ENCODE results near the gene CHRNG. TPM values are rescaled to one million over a fixed set of nuclear protein-coding genes. Genes with fewer than 3 reads are reported as not detected.

The CHRNG gene
- total RNA-seq, 4 donors from 2014 or later, result not detected

- in situ Hi-C loops (cut with MboI; ENCODE audit: low pct_ligation_motif_present in 1 of 4, low pct_unique_long_range_greater_than_20kb in 1 of 4, low sequenced_read_pairs in 3 of 4) (no loop called here), intact Hi-C loops (cut with DNase I; ENCODE audit: low total_unique reads) (no loop called here)
- no peaks in the 10 kb centered on the region for H3K4me1 ChIP-seq
- H3K36me3 ChIP-seq, result no peaks in the 10 kb centered on the region
- H3K27ac ChIP-seq, result no peak overlapping the region
- WGBS, 2 donors (ENCODE audit: low coverage in 1 of 2), result 43 to 44% methylated on average over 1 to 4 of the region's 4 CpGs
- H3K4me3 ChIP-seq, result no peak overlapping the region
- no peak for TF ChIP-seq EP300 (IDR thresholded peaks at IDR 0.05; ENCODE audit: low read depth)
- no peak for TF ChIP-seq CTCF (IDR thresholded peaks at IDR 0.05)
- TF ChIP-seq POLR2AphosphoS5 (IDR thresholded peaks at IDR 0.05), result no peak
- TF ChIP-seq POLR2A (IDR thresholded peaks at IDR 0.05), result no peak
- peaks cover 42% of the 10 kb centered on the region for H3K27me3 ChIP-seq
- DNase-seq, result no peak
- H3K9me3 ChIP-seq, result no peaks in the 10 kb centered on the region
These were observed 821 bp upstream of the CHRNG start for GRCh38 chr2:232538671-232539070.

DNA sequence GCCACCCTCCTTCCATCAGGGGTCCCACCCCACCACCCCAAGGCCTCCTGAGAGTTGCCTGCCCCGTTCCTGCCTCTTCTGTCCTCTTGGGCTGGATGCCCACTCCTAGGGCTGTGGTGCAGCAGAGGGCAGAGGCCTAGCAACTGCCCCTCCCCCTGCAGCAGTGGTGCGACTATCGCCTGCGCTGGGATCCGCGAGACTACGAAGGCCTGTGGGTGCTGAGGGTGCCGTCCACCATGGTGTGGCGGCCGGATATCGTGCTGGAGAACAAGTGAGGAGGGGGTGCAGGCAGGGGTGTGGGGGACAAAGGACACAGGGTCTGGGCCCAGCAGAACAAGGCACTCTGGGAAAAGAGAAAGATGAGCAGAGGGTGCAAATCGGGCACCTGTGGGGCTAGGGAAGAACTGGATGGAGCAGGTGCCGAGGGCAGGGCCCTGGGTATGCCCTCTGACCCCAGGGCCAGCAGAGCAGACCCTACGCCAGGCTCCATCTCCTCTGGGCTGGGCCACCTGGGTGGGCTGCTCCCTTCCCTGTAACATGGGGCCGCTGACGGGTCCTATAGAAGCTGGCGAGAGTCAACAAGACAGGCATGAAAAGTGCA is 1.0 kb downstream of the CHRNG start:
- Histone ChIP-seq H3K9me3 (no peaks in the 10 kb centered on the region), H3K4me3 (no peak overlapping the region), H3K4me1 (no peaks in the 10 kb centered on the region), H3K36me3 (no peaks in the 10 kb centered on the region), H3K27me3 (peaks cover 35% of the 10 kb centered on the region), H3K27ac (no peak overlapping the region)
- intact Hi-C loops (cut with DNase I; ENCODE audit: low total_unique reads), result no loop called here
- no peak for DNase-seq
- in situ Hi-C loops (cut with MboI; ENCODE audit: low pct_ligation_motif_present in 1 of 4, low pct_unique_long_range_greater_than_20kb in 1 of 4, low sequenced_read_pairs in 3 of 4), result no loop called here
- 77% methylated on average over 17 of the region's 17 CpGs; no CpG with 5 or more reads in 1 of the 2 donors for WGBS, 2 donors (ENCODE audit: low coverage in 1 of 2)
- TF ChIP-seq POLR2AphosphoS5 (IDR thresholded peaks at IDR 0.05) (no peak), POLR2A (IDR thresholded peaks at IDR 0.05) (no peak), CTCF (IDR thresholded peaks at IDR 0.05) (no peak), EP300 (IDR thresholded peaks at IDR 0.05; ENCODE audit: low read depth) (no peak)

- in situ Hi-C loops (cut with MboI; ENCODE audit: low pct_ligation_motif_present in 1 of 4, low pct_unique_long_range_greater_than_20kb in 1 of 4, low sequenced_read_pairs in 3 of 4), result no loop called here
These were observed 1.9 kb downstream of the CHRNG start for GRCh38 chr2:232541195-232541960.

More at GRCh38 chr2:232541195-232541960, 1.9 kb downstream of the CHRNG start:
- no peak overlapping the region for H3K27ac ChIP-seq
- no peaks in the 10 kb centered on the region for H3K4me1 ChIP-seq
- 68 to 100% methylated on average over 1 to 19 of the region's 19 CpGs for WGBS, 2 donors (ENCODE audit: low coverage in 1 of 2)
- no peaks in the 10 kb centered on the region for H3K9me3 ChIP-seq
- H3K4me3 ChIP-seq, result no peak overlapping the region
- DNase-seq, result no peak
- TF ChIP-seq CTCF (IDR thresholded peaks at IDR 0.05) (no peak), EP300 (IDR thresholded peaks at IDR 0.05; ENCODE audit: low read depth) (no peak), POLR2A (IDR thresholded peaks at IDR 0.05) (no peak), POLR2AphosphoS5 (IDR thresholded peaks at IDR 0.05) (no peak)
- intact Hi-C loops (cut with DNase I; ENCODE audit: low total_unique reads), result no loop called here
- no peaks in the 10 kb centered on the region for H3K36me3 ChIP-seq
- H3K27me3 ChIP-seq, result peaks cover 35% of the 10 kb centered on the region
